CD14-positive monocyte (primary cell): ENCODE results near the gene GUSB. TPM values are rescaled to one million over a fixed set of nuclear protein-coding genes. Genes with fewer than 3 reads are reported as not detected.
A peak's percentile ranks its signal among the peaks of the same experiment; 100 is the strongest.

Experiments used
- DNase-seq, 3 donors: peaks; one replicate each; pipeline ENCODE4 v3.0.0-alpha.2; 2011 to 2022
- H2AFZ ChIP-seq: 2 replicates; pipeline ENCODE4 v1.6.0; 2012; ENCODE audit warnings: mild to moderate bottlenecking, low read depth, low read length, inconsistent platforms; ENCODE audit not compliant: insufficient read depth, poor library complexity, severe bottlenecking
- H3K27ac ChIP-seq, 2 donors: 1 replicate in 1 of 2; 2 replicates in 1 of 2; pipeline ENCODE4 v1.5.1; 2012 to 2013; ENCODE audit warnings: low read length in 2 of 2, control low read depth in 1 of 2, inconsistent platforms in 1 of 2, low read depth in 1 of 2, mild to moderate bottlenecking in 1 of 2
- H3K27me3 ChIP-seq, 2 donors: one replicate each; pipeline versions ENCODE4 v1.6.0 to v1.6.1; 2011 to 2013; ENCODE audit warnings: low read length in 2 of 2; ENCODE audit not compliant: control insufficient read depth in 2 of 2, insufficient read depth in 2 of 2
- H3K36me3 ChIP-seq, 2 donors: replicated peaks in 1 of 2; 1 replicate in 1 of 2; 2 replicates in 1 of 2; pipeline versions ENCODE4 v1.5.1 to v1.6.1; 2012 to 2013; ENCODE audit warnings: low read length in 2 of 2, control low read depth in 1 of 2, inconsistent platforms in 1 of 2, mild to moderate bottlenecking in 1 of 2; ENCODE audit not compliant: insufficient read depth in 2 of 2, control insufficient read depth in 1 of 2
- H3K4me1 ChIP-seq, 2 donors: 1 replicate in 1 of 2; 2 replicates in 1 of 2; pipeline versions ENCODE4 v1.5.1 to v1.6.1; 2012 to 2013; ENCODE audit warnings: low read length in 2 of 2, control low read depth in 1 of 2, inconsistent platforms in 1 of 2, mild to moderate bottlenecking in 1 of 2, moderate library complexity in 1 of 2; ENCODE audit not compliant: insufficient read depth in 2 of 2, control insufficient read depth in 1 of 2
- H3K4me2 ChIP-seq: replicated peaks from 2 replicates; pipeline ENCODE3; 2012; ENCODE audit warnings: low read length, moderate library complexity, mild to moderate bottlenecking; ENCODE audit not compliant: poor library complexity, severe bottlenecking; ENCODE audit errors: extremely low read depth
- H3K4me3 ChIP-seq, 3 experiments: fragments of 200-600 bp in 1 of 3; sonication (generic) in 1 of 3; replicated peaks in 1 of 3; 1 replicate in 2 of 3; 2 replicates in 1 of 3; pipeline ENCODE4 v1.5.1; 2011 to 2013; ENCODE audit warnings: low read length in 3 of 3, mild to moderate bottlenecking in 3 of 3, control low read depth in 2 of 3, low read depth in 2 of 3, inconsistent platforms in 1 of 3, moderate library complexity in 1 of 3
- H3K79me2 ChIP-seq: 2 replicates; pipeline ENCODE4 v1.6.0; 2012; ENCODE audit warnings: mild to moderate bottlenecking, control low read depth, inconsistent platforms, low read length, moderate library complexity; ENCODE audit not compliant: insufficient read depth
- H3K9ac ChIP-seq: 2 replicates; pipeline ENCODE4 v1.6.0; 2017; ENCODE audit warnings: low read length, mild to moderate bottlenecking; ENCODE audit not compliant: insufficient read depth, poor library complexity, severe bottlenecking
- H3K9me3 ChIP-seq, 2 donors: replicated peaks in 1 of 2; 1 replicate in 1 of 2; 2 replicates in 1 of 2; pipeline versions ENCODE4 v1.5.1 to v1.6.1; 2012 to 2013; ENCODE audit warnings: low read length in 2 of 2, control low read depth in 1 of 2; ENCODE audit not compliant: control insufficient read depth in 1 of 2, insufficient read depth in 1 of 2
- H4K20me1 ChIP-seq: 2 replicates; pipeline ENCODE4 v1.6.0; 2012; ENCODE audit warnings: mild to moderate bottlenecking, low read length, control low read depth, moderate library complexity; ENCODE audit not compliant: insufficient read depth
- H3K27ac Mint-ChIP-seq, 7 donors: one replicate each; pipeline ENCODE4 v1.8.0; 2020; ENCODE audit warnings: mild to moderate bottlenecking in 7 of 7, mixed read lengths in 7 of 7, moderate library complexity in 6 of 7, inconsistent platforms in 2 of 7
- H3K27me3 Mint-ChIP-seq, 3 donors: one replicate each; pipeline ENCODE4 v1.8.0; 2021 to 2022; ENCODE audit warnings: low read depth in 3 of 3, mild to moderate bottlenecking in 3 of 3, mixed read lengths in 3 of 3, moderate library complexity in 3 of 3, inconsistent platforms in 1 of 3
- H3K36me3 Mint-ChIP-seq, 2 donors: one replicate each; pipeline ENCODE4 v1.8.0; 2020; ENCODE audit warnings: mixed read lengths in 2 of 2, inconsistent platforms in 1 of 2, mild to moderate bottlenecking in 1 of 2
- H3K4me1 Mint-ChIP-seq: one replicate; pipeline ENCODE4 v1.8.0; 2020; ENCODE audit warnings: mild to moderate bottlenecking, mixed read lengths
- H3K4me3 Mint-ChIP-seq, 2 donors: one replicate each; pipeline ENCODE4 v1.8.0; 2020; ENCODE audit warnings: mild to moderate bottlenecking in 2 of 2, mixed read lengths in 2 of 2, moderate library complexity in 1 of 2
- H3K9me3 Mint-ChIP-seq, 7 donors: one replicate each; pipeline ENCODE4 v1.8.0; 2020 to 2022; ENCODE audit warnings: mixed read lengths in 7 of 7, mild to moderate bottlenecking in 6 of 7, moderate library complexity in 6 of 7, inconsistent platforms in 2 of 7
- WGBS: methylation state at CpG from one replicate; pipeline ENCODE4 v1.1.5; 2013; ENCODE audit warnings: missing lambda C conversion rate; ENCODE audit not compliant: insufficient coverage; 5-methylcytosine and 5-hydroxymethylcytosine counted together
- intact Hi-C, 2 donors: fragments of 100-400 bp; cut with micrococcal nuclease; formaldehyde crosslinking; loops; one replicate each; pipeline versions ENCODE4 v1.15.0 to v1.15.1; 2023
- polyA plus RNA-seq, 3 donors: library from polyadenylated mRNA; depleted of rRNA in 1 of 3; unstranded in 2 of 3; stranded (reverse) in 1 of 3; fragments of 300-500 nt in 2 of 3; fragments of >200 nt in 1 of 3; fragmentation: Illumina TruSeq in 2 of 3; gene quantifications; 1 replicate in 2 of 3; 2 replicates in 1 of 3; pipeline ENCODE4 v1.2.3, GENCODE V29; 2012 to 2021
- TF ChIP-seq, protein P1 (sequence below): fragments of 200-600 bp; IDR thresholded peaks from one replicate; pipeline ENCODE4 v1.8.0; 2022; ENCODE audit warnings: antibody characterized with exemption, mild to moderate bottlenecking

The GUSB gene
- polyA plus RNA-seq, 3 donors: 113 to 121 (median 115) TPM

DNA sequence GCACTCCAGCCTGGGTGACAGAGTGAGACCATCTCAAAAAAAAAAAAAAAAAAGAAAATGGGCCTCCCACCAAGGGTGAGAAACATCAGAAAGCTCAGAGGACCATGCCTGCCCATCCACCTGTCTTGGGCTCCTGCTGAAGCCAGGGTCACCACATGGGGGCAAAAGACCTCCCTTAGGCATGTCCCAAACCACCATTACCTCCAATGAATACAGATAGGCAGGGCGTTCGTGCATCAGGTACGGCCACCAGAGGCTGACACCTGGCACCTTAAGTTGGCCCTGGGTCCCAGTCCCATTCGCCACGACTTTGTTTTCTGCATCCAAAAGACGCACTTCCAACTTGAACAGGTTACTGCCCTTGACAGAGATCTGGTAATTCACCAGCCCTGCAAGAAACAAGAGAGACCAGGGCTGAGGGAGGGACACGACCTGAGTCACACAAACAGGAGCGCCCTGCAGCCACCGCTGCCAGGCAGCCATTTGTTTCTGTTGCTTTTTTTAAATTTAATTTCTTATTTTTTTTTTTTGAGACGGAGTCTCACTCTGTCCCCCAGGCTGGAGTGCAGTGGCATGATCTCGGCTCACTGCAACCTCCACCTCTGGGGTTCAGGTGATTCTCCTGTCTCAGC is 6.1 kb downstream of the GUSB start:
- Histone ChIP-seq H3K9me3 (no peaks in the 10 kb centered on the region), H3K4me3 (no peak overlapping the region), H2AFZ (no peak overlapping the region), H4K20me1 (peaks cover 10% of the 10 kb centered on the region), H3K79me2 (peaks cover 30% of the 10 kb centered on the region), H3K9ac (no peak overlapping the region), H3K4me1 (peaks cover 8 to 13% of the 10 kb centered on the region in 2 donors), H3K27me3 (no peaks in the 10 kb centered on the region), H3K36me3 (peaks cover 71 to 76% of the 10 kb centered on the region in 2 donors), H3K4me2 (no peak overlapping the region), H3K27ac (no peak overlapping the region)
- H3K4me1 Mint-ChIP-seq: peaks cover 7% of the 10 kb centered on the region
- intact Hi-C loops: no loop called here
- DNase-seq: no peak
- H3K9me3 Mint-ChIP-seq: no peaks in the 10 kb centered on the region
- TF ChIP-seq, protein P1, sequence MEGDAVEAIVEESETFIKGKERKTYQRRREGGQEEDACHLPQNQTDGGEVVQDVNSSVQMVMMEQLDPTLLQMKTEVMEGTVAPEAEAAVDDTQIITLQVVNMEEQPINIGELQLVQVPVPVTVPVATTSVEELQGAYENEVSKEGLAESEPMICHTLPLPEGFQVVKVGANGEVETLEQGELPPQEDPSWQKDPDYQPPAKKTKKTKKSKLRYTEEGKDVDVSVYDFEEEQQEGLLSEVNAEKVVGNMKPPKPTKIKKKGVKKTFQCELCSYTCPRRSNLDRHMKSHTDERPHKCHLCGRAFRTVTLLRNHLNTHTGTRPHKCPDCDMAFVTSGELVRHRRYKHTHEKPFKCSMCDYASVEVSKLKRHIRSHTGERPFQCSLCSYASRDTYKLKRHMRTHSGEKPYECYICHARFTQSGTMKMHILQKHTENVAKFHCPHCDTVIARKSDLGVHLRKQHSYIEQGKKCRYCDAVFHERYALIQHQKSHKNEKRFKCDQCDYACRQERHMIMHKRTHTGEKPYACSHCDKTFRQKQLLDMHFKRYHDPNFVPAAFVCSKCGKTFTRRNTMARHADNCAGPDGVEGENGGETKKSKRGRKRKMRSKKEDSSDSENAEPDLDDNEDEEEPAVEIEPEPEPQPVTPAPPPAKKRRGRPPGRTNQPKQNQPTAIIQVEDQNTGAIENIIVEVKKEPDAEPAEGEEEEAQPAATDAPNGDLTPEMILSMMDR: no peak
- H3K27ac Mint-ChIP-seq: peak overlapping the region in 3 of 7 donors; percentile 1 to 75 (median 22)
- no peak overlapping the region for H3K4me3 Mint-ChIP-seq
- peaks cover 55 to 82% of the 10 kb centered on the region in 2 donors for H3K36me3 Mint-ChIP-seq
- WGBS: 100% methylated on average over 8 of the region's 11 CpGs
- H3K27me3 Mint-ChIP-seq: no peaks in the 10 kb centered on the region

DNA sequence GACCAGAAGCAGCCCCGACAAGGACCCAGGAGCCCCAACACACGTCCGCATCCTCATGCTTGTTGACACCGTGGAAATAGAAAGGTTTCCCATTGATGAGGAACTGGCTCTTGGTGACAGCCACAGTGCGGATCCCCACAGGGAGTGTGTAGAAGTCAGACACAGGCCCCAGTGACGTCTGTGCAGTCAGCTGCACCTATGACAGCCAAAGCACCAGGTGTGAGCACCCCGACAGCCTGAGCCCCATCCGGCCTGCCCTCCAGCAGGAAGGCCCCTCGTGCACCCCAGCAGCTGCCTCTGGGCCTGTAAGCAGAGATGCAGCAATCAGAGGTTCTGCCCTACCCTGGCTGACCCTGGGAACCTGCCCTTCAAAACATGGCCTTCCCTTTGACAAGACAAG is 7.1 kb downstream of the GUSB start:
- Histone ChIP-seq H3K79me2 (peaks cover 24% of the 10 kb centered on the region), H4K20me1 (peaks cover 11% of the 10 kb centered on the region), H3K4me3 (no peak overlapping the region), H2AFZ (no peak overlapping the region), H3K9ac (no peak overlapping the region), H3K36me3 (peaks cover 77 to 87% of the 10 kb centered on the region in 2 donors), H3K27ac (peak overlapping the region in 1 of 2 donors; percentile 58), H3K4me1 (peaks cover 0 to 3% of the 10 kb centered on the region in 2 donors), H3K9me3 (no peaks in the 10 kb centered on the region), H3K4me2 (no peak overlapping the region), H3K27me3 (no peaks in the 10 kb centered on the region)
- DNase-seq: no peak
- peaks cover 64 to 89% of the 10 kb centered on the region in 2 donors for H3K36me3 Mint-ChIP-seq
- no peaks in the 10 kb centered on the region for H3K4me1 Mint-ChIP-seq
- H3K9me3 Mint-ChIP-seq: no peaks in the 10 kb centered on the region
- no peaks in the 10 kb centered on the region for H3K27me3 Mint-ChIP-seq
- TF ChIP-seq, protein P1: no peak
- 92% methylated on average over 9 of the region's 9 CpGs for WGBS
- intact Hi-C loops: no loop called here
- H3K4me3 Mint-ChIP-seq: no peak overlapping the region
- H3K27ac Mint-ChIP-seq: peak overlapping the region in 5 of 7 donors; percentile 28 to 83 (median 43)
